ENCODE measurements around the gene CREM. TPM values are rescaled to one million over a fixed set of nuclear protein-coding genes. Genes with fewer than 3 reads are reported as not detected.
A peak's percentile ranks its signal among the peaks of the same experiment; 100 is the strongest.

The CREM gene
- total RNA-seq, 1 donor from 2014 or later = 58.5 TPM

- no peak for DNase-seq
- intact Hi-C loops (cut with micrococcal nuclease) = no loop called here
- Histone ChIP-seq H3K27me3 (ENCODE audit: low read depth) (no peaks in the 10 kb centered on the region), H3K36me3 (no peaks in the 10 kb centered on the region), H3K4me1 (no peaks in the 10 kb centered on the region), H3K27ac (replicated peaks) (peak overlapping the region; percentile 45), H3K4me3 (no peak overlapping the region), H3K9me3 (replicated peaks) (no peaks in the 10 kb centered on the region)
- no peak for TF ChIP-seq CTCF (IDR thresholded peaks at IDR 0.05; ENCODE audit: borderline replicate concordance)
Observed at GRCh38 chr10:35225204-35225603, 98.6 kb downstream of the CREM start.

DNA sequence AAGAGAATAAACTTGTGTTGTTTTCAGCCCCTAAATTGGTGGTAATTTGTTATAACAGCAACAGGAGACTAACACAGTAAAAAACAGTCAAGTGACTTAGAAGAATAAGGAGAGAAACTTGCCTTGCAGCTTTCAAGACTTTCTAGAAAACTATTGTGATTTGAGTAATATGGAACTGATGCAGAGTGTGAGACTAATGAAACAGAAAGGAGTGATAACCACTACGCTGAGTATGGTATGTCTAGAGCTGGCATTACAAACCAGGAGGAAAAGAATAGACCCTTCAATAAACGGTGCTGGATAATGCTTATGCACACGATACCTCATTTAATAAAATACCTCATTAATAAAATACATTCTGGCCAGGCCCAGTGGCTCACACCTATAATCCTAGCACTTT lies 99.9 kb downstream of the CREM start:
- no peak overlapping the region for H3K27ac ChIP-seq (replicated peaks)
- intact Hi-C loops (cut with micrococcal nuclease) = no loop called here
- no peaks in the 10 kb centered on the region for H3K36me3 ChIP-seq
- H3K4me1 ChIP-seq = no peaks in the 10 kb centered on the region
- no peak overlapping the region for H3K4me3 ChIP-seq
- H3K27me3 ChIP-seq (ENCODE audit: low read depth) = no peaks in the 10 kb centered on the region
- no peak for TF ChIP-seq CTCF (IDR thresholded peaks at IDR 0.05; ENCODE audit: borderline replicate concordance)
- no peak for DNase-seq
- no peaks in the 10 kb centered on the region for H3K9me3 ChIP-seq (replicated peaks)

- no peak overlapping the region for H3K4me3 ChIP-seq
- DNase-seq = no peak
- no peaks in the 10 kb centered on the region for H3K36me3 ChIP-seq
- TF ChIP-seq CTCF (IDR thresholded peaks at IDR 0.05; ENCODE audit: borderline replicate concordance) = no peak
- no peaks in the 10 kb centered on the region for H3K9me3 ChIP-seq (replicated peaks)
- H3K4me1 ChIP-seq = no peaks in the 10 kb centered on the region
- H3K27ac ChIP-seq (replicated peaks) = no peak overlapping the region
- no peaks in the 10 kb centered on the region for H3K27me3 ChIP-seq (ENCODE audit: low read depth)
- intact Hi-C loops (cut with micrococcal nuclease) = no loop called here
Observed at GRCh38 chr10:35228058-35228457, 101.4 kb downstream of the CREM start.

- intact Hi-C loops (cut with micrococcal nuclease) = no loop called here
Observed at GRCh38 chr10:35231646-35232045, 105.0 kb downstream of the CREM start.

DNA sequence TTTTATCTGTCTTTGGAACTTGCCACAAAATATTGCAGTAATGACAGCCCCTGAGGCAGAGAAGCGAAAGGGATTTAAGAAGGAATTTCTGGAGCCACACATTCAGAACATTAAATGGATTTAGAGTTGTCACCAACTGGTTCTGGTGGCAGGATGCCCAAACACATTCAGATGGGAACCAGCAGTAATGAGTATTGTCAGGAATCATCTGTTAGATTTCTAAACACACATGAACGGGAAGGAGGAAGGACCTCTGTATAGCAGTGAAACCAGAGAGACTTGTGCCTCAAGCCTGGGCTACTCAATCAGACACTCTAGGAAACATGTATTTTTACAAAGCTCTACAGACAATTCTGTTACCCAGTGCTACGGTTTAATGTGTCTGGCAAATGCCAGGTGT lies 105.9 kb downstream of the CREM start:
- Histone ChIP-seq H3K4me1 (no peaks in the 10 kb centered on the region), H3K27me3 (ENCODE audit: low read depth) (no peaks in the 10 kb centered on the region), H3K9me3 (replicated peaks) (no peaks in the 10 kb centered on the region), H3K27ac (replicated peaks) (no peak overlapping the region), H3K4me3 (no peak overlapping the region), H3K36me3 (no peaks in the 10 kb centered on the region)
- no peak for TF ChIP-seq CTCF (IDR thresholded peaks at IDR 0.05; ENCODE audit: borderline replicate concordance)
- intact Hi-C loops (cut with micrococcal nuclease) = no loop called here
- no peak for DNase-seq

More at GRCh38 chr10:35231646-35232045, 105.0 kb downstream of the CREM start:
- no peaks in the 10 kb centered on the region for H3K4me1 ChIP-seq
- no peak for TF ChIP-seq CTCF (IDR thresholded peaks at IDR 0.05; ENCODE audit: borderline replicate concordance)
- no peaks in the 10 kb centered on the region for H3K27me3 ChIP-seq (ENCODE audit: low read depth)
- no peaks in the 10 kb centered on the region for H3K9me3 ChIP-seq (replicated peaks)
- H3K4me3 ChIP-seq = no peak overlapping the region
- DNase-seq = no peak
- no peak overlapping the region for H3K27ac ChIP-seq (replicated peaks)
- no peaks in the 10 kb centered on the region for H3K36me3 ChIP-seq

DNA sequence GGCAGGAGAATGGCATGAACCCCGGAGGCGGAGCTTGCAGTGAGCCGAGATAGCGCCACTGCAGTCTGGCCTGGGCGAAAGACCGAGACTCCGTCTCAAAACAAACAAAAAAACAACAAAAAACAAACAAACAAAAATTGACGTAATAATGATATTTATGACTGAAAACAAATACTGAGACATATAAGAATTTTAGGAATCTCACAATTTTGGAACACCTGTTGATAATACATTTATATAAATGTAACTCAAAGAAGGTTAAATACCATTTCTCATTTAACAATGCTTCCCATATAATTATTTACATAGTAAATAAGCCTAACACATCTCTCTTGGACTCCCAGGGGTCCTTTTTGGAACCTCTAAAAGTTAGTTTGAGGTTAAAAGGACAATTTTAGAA lies 107.4 kb downstream of the CREM start:
- H3K9me3 ChIP-seq (replicated peaks) = no peaks in the 10 kb centered on the region
- intact Hi-C loops (cut with micrococcal nuclease) = no loop called here
- H3K36me3 ChIP-seq = no peaks in the 10 kb centered on the region
- H3K4me1 ChIP-seq = no peaks in the 10 kb centered on the region
- DNase-seq = no peak
- H3K27me3 ChIP-seq (ENCODE audit: low read depth) = no peaks in the 10 kb centered on the region
- H3K27ac ChIP-seq (replicated peaks) = no peak overlapping the region
- no peak for TF ChIP-seq CTCF (IDR thresholded peaks at IDR 0.05; ENCODE audit: borderline replicate concordance)
- H3K4me3 ChIP-seq = no peak overlapping the region
